ENCODE results near the gene GUF1. TPM values are rescaled to one million over a fixed set of nuclear protein-coding genes. Genes with fewer than 3 reads are reported as not detected.

GUF1 gene
- total and polyA plus RNA-seq, 10 of the 15 experiments (the other 5 are each of a cell fraction or from before 2014, with no cell fraction given): 5.8 to 37.1 (median 24.8) TPM

DNA sequence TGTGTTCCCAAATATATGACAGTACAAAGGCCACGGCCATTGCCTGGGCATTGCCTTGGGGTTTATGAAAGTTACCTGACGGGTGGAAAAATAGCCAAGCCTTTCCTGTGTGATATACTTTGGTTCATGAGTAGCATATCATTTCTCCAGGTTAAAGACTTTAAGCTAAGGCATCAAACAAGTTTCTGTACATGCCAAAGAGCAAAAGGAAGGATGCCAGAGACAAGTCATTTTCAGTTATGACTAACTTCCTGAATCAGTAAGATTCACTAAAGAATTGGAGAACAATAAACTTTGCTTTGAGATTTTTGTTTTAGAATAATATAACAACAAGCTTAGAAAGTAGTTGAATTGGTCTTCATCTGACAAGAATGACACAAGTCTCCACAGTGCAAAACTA, 9.7 kb upstream of the GUF1 start:
- ChIA-PET POLR2A (interaction anchor here (0.8 kb wide), 1 partner anchor 9 kb away, joined by 3 read pairs; the partner anchor contains the start of gene GUF1), SMC1A (ENCODE audit: uncharacterized antibody, unreplicated experiment) (no interaction called here), CTCF (interaction anchor here (0.7 to 1.1 kb wide), 2 partner anchors 10 to 39 kb away, joined by 3 to 4 read pairs; no protein-coding TSS in a partner anchor), RAD21 (ENCODE audit: unreplicated experiment) (no interaction called here)
- Histone ChIP-seq H3K27ac (ENCODE audit: control insufficient read depth, insufficient read depth) (no peak overlapping the region), H2AFZ (ENCODE audit: control insufficient read depth, low read depth, low read length) (no peak overlapping the region), H3K27me3 (replicated peaks in 1 of 2; ENCODE audit: control insufficient read depth in 2 of 2, insufficient read depth in 2 of 2, low read length in 1 of 2) (0 out of 4 replicates have a peak, but pooled peaks cover 0 to 2% of the 10 kb centered on the region in 2 experiments), H3K4me1 (ENCODE audit: control insufficient read depth, insufficient read depth, low read length) (no peaks in the 10 kb centered on the region), H4K20me1 (ENCODE audit: control insufficient read depth, insufficient read depth) (no peaks in the 10 kb centered on the region), H3K4me2 (ENCODE audit: control insufficient read depth, insufficient read depth) (no peak overlapping the region), H3K9me3 (replicated peaks; ENCODE audit: control insufficient read depth, insufficient read depth, low read length) (no peaks in the 10 kb centered on the region), H3K79me2 (ENCODE audit: control insufficient read depth, insufficient read depth, low read length) (no peaks in the 10 kb centered on the region), H3K9ac (ENCODE audit: control insufficient read depth, insufficient read depth, low read length) (no peak overlapping the region), H3K36me3 (ENCODE audit: control insufficient read depth in 2 of 2, insufficient read depth in 2 of 2, low read length in 1 of 2) (no peaks in the 10 kb centered on the region), H3K4me3 (no peak overlapping the region)
- no peak for DNase-seq (ENCODE audit: low read depth, low spot score)
- FAIRE-seq: no peak
- no TSS peak for BruUV-seq (replicated peaks)
- ATAC-seq: no peak
- 8% methylated on average over 2 of the region's 2 CpGs for WGBS (ENCODE audit: insufficient coverage, insufficient replicate concordance, low lambda C conversion rate, missing lambda C conversion rate)
- in situ Hi-C loops (cut with MboI) (no loop called here), intact Hi-C loops (cut with micrococcal nuclease; ENCODE audit: unreplicated experiment) (no loop called here)
- TF ChIP-seq PAX8 (IDR thresholded peaks at IDR 0.05) (no peak), ZSCAN29 (IDR thresholded peaks at IDR 0.05) (no peak), POLR2AphosphoS5 (IDR thresholded peaks at IDR 0.05; ENCODE audit: low read length) (no peak), TARDBP (IDR thresholded peaks at IDR 0.05; ENCODE audit: borderline replicate concordance) (no peak), SMAD1 (IDR thresholded peaks at IDR 0.05; ENCODE audit: low read depth, partially characterized antibody) (no peak), SUPT20H (IDR thresholded peaks at IDR 0.05; ENCODE audit: borderline replicate concordance, control insufficient read depth, low read depth, low read length) (no peak), NFYB (IDR thresholded peaks at IDR 0.05; ENCODE audit: insufficient read depth, low read depth, low read length) (no peak), CBX3 (IDR thresholded peaks at IDR 0.05; ENCODE audit: borderline replicate concordance, low read depth) (no peak), SUZ12 (IDR thresholded peaks at IDR 0.05; ENCODE audit: unreplicated experiment) (no peak), CHD4 (IDR thresholded peaks at IDR 0.05) (no peak)
- TF ChIP-seq, protein P1, sequence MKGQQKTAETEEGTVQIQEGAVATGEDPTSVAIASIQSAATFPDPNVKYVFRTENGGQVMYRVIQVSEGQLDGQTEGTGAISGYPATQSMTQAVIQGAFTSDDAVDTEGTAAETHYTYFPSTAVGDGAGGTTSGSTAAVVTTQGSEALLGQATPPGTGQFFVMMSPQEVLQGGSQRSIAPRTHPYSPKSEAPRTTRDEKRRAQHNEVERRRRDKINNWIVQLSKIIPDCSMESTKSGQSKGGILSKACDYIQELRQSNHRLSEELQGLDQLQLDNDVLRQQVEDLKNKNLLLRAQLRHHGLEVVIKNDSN (IDR thresholded peaks at IDR 0.05; ENCODE audit: borderline replicate concordance, extremely low read length, insufficient read depth, low read depth, low read length): no peak
- TF ChIP-seq, protein P2, sequence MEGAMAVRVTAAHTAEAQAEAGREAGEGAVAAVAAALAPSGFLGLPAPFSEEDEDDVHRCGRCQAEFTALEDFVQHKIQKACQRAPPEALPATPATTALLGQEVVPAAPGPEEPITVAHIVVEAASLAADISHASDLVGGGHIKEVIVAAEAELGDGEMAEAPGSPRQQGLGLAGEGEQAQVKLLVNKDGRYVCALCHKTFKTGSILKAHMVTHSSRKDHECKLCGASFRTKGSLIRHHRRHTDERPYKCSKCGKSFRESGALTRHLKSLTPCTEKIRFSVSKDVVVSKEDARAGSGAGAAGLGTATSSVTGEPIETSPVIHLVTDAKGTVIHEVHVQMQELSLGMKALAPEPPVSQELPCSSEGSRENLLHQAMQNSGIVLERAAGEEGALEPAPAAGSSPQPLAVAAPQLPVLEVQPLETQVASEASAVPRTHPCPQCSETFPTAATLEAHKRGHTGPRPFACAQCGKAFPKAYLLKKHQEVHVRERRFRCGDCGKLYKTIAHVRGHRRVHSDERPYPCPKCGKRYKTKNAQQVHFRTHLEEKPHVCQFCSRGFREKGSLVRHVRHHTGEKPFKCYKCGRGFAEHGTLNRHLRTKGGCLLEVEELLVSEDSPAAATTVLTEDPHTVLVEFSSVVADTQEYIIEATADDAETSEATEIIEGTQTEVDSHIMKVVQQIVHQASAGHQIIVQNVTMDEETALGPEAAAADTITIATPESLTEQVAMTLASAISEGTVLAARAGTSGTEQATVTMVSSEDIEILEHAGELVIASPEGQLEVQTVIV (IDR thresholded peaks at IDR 0.05; ENCODE audit: borderline replicate concordance, partially characterized antibody): no peak
- TF ChIP-seq, protein P3, sequence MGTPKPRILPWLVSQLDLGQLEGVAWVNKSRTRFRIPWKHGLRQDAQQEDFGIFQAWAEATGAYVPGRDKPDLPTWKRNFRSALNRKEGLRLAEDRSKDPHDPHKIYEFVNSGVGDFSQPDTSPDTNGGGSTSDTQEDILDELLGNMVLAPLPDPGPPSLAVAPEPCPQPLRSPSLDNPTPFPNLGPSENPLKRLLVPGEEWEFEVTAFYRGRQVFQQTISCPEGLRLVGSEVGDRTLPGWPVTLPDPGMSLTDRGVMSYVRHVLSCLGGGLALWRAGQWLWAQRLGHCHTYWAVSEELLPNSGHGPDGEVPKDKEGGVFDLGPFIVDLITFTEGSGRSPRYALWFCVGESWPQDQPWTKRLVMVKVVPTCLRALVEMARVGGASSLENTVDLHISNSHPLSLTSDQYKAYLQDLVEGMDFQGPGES (IDR thresholded peaks at IDR 0.05): no peak
- TF ChIP-seq, protein P4, sequence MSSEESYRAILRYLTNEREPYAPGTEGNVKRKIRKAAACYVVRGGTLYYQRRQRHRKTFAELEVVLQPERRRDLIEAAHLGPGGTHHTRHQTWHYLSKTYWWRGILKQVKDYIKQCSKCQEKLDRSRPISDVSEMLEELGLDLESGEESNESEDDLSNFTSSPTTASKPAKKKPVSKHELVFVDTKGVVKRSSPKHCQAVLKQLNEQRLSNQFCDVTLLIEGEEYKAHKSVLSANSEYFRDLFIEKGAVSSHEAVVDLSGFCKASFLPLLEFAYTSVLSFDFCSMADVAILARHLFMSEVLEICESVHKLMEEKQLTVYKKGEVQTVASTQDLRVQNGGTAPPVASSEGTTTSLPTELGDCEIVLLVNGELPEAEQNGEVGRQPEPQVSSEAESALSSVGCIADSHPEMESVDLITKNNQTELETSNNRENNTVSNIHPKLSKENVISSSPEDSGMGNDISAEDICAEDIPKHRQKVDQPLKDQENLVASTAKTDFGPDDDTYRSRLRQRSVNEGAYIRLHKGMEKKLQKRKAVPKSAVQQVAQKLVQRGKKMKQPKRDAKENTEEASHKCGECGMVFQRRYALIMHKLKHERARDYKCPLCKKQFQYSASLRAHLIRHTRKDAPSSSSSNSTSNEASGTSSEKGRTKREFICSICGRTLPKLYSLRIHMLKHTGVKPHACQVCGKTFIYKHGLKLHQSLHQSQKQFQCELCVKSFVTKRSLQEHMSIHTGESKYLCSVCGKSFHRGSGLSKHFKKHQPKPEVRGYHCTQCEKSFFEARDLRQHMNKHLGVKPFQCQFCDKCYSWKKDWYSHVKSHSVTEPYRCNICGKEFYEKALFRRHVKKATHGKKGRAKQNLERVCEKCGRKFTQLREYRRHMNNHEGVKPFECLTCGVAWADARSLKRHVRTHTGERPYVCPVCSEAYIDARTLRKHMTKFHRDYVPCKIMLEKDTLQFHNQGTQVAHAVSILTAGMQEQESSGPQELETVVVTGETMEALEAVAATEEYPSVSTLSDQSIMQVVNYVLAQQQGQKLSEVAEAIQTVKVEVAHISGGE (CRISPR knock-in tag; IDR thresholded peaks at IDR 0.05): no peak
- TF ChIP-seq, protein P5, sequence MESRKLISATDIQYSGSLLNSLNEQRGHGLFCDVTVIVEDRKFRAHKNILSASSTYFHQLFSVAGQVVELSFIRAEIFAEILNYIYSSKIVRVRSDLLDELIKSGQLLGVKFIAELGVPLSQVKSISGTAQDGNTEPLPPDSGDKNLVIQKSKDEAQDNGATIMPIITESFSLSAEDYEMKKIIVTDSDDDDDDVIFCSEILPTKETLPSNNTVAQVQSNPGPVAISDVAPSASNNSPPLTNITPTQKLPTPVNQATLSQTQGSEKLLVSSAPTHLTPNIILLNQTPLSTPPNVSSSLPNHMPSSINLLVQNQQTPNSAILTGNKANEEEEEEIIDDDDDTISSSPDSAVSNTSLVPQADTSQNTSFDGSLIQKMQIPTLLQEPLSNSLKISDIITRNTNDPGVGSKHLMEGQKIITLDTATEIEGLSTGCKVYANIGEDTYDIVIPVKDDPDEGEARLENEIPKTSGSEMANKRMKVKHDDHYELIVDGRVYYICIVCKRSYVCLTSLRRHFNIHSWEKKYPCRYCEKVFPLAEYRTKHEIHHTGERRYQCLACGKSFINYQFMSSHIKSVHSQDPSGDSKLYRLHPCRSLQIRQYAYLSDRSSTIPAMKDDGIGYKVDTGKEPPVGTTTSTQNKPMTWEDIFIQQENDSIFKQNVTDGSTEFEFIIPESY (IDR thresholded peaks at IDR 0.05): no peak
